IPS-11a (cell line): ENCODE data around the gene CLDN14.
"Not testable (repeated sequence)": the region's sequence is repeated elsewhere in the genome, so short reads cannot be mapped to it uniquely, and the experiment has no call there.

ENCODE experiments used
- H3K4me3 ChIP-seq: one replicate; pipeline ENCODE4 v1.5.1; 2013; ENCODE audit warnings: low read depth, low read length, control low read depth

Gene CLDN14

GRCh38 chr21:36502365-36502764 lies 22.4 kb upstream of the CLDN14 start:
- H3K4me3 ChIP-seq = no peak overlapping the region

DNA sequence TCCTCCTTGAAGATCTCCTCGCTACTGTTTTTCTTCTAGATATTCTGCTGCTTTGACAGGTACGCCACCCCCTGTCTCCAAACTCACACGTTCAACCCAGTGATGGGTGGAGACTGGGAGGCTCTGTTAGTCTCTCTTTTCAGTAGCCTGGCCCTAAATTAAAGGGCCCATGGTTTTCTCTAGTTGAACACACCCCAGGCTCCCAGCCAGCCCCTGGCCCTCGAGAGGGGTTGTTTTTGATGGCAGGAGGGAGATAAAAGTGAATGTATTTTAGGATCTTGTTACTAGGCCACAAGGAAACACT lies 21.6 kb upstream of the CLDN14 start:
- H3K4me3 ChIP-seq = no peak overlapping the region

DNA sequence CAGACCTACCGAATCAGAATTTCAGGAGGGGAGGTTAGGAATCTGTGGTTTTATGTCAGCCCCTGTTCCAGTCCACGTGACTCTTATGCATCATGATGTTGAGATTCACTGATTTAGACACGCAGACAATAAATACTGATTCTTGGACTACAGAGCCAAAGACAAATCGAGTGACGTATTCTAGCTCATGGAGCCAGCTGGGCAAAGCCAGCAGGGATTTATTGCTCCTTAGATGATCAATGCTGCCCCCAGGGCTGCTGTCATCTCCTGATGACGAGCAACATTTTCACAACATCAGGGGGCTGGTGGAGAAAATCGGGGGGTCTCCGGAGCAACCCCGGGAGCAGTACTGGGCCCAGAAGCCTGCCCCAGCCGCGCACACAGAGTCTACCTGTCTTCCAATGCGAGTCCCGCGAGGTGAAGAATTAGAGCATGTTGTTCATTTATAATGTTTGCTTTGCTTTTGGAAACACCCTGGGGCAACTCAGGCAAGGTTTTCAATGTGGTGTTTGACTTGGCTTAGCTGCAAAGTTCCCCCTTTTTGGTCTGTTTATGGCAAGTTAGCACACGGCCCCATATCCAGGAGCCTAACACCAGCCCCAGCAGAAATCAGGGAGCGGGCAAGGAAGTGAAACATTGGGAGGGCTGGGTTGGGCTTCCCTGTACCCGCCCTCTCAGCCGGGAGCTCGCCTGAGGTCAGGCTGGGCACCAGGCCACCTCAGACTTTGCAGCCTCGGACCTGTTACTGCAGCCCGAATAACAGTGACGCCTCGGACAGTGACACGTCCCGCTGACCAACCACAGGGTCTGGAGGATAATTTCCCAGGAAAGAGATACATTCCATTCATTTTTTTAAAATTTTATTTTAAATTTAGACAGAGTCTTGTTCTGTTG lies 19.9 kb upstream of the CLDN14 start:
- H3K4me3 ChIP-seq = no peak overlapping the region

GRCh38 chr21:36494557-36494956 lies 14.6 kb upstream of the CLDN14 start:
- no peak overlapping the region for H3K4me3 ChIP-seq

DNA sequence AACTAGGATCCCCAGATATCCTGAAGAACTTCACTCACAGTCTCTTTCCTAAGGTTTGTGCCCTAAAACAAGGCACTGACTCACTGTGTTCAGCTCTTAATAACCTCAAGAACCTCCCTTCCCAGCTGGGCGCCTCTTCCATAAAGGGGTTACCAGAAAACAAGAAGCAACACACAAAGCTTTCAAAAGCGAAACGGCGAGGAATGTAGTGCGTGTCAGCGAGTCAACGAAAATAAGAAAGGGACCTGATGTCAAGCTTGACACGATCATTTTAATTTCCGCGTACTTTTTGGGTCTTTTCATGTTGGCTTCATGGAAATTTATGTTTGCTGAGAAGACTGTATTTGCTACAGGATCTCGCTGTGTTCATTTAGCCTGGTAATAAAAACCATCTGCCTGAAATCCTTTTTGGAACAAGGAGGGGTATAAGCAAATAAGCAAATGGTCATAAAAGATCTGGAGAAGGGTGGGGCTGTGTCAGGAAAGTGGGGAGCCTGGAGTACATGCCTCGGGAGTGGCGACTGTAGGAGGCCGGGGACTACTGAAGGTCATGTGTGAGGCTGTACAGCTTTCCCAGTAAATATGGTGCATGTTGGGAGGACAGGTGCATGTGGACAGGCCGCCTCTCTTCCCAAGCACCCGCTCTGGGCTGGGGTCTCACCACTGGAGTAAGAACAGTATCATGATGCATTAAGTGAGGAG lies 11.4 kb upstream of the CLDN14 start:
- H3K4me3 ChIP-seq = no peak overlapping the region

DNA sequence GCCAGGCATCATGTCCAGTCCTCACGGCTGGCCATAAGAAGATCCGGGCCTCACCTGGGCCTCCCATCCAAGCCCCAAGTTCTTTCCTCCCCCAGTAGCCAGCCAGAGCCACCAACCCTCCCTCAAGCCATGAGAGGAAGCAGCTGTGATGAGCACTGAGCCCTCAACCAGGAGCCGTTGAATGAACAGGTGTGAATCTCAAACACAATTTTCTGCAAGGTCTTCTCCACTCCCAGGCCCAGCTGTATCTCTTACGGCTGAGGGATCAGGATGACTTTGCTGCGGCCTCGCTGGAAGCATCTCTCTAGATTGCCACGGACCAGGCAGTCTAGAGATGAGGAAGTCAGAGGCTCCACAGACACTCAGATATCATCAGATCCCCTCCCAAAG lies 9.8 kb upstream of the CLDN14 start:
- H3K4me3 ChIP-seq = no peak overlapping the region

- no peak overlapping the region for H3K4me3 ChIP-seq
These were observed 9.3 kb upstream of the CLDN14 start for GRCh38 chr21:36489103-36489775.

GRCh38 chr21:36487641-36488307 lies 7.9 kb upstream of the CLDN14 start:
- no peak overlapping the region for H3K4me3 ChIP-seq

- H3K4me3 ChIP-seq = no peak overlapping the region
These were observed 6.3 kb upstream of the CLDN14 start for GRCh38 chr21:36486246-36486645.

DNA sequence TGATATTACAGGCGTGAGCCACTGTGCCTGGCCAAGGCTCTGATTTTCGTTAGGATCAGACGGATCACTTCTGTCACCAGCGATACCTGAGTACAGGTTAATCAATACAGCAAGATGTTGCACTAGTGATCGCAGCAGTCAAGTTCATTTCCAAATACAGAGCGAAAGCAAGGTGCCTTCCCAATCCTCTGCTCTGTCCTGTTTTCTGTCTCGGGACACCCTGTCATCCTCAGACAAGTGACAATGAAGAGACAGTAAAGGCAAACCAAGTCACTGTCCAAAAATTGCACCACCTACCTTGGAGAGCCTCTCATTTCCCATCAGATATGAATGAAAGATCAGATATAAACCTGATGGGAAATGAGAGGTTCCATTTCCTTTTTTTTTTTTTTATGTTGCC lies 5.6 kb upstream of the CLDN14 start:
- no peak overlapping the region for H3K4me3 ChIP-seq

DNA sequence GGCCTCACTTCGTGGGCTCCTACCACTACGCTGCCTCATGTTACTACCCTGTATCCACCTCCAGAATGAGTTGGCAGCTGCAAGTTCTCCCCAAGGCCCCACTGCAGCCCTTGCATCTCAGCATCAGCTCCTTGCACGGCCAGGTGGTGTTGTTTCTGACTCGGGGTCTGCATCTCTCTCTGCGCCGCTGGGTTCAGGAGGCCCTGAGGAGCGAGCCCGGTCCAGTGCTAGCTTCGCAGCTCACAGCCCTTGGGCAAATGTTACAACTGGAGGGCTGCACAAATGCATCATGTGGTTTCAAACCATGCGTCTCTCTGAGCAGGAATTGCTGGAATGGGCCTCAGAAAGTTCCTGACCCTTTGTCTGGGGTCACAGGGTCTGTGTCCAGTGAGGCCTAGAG lies 3.2 kb upstream of the CLDN14 start:
- no peak overlapping the region for H3K4me3 ChIP-seq

GRCh38 chr21:36482673-36483072 lies 2.8 kb upstream of the CLDN14 start:
- no peak overlapping the region for H3K4me3 ChIP-seq

- H3K4me3 ChIP-seq = no peak overlapping the region
These were observed 2.3 kb upstream of the CLDN14 start for GRCh38 chr21:36482181-36482580.

GRCh38 chr21:36481639-36482038 lies 1.7 kb upstream of the CLDN14 start:
- no peak overlapping the region for H3K4me3 ChIP-seq

GRCh38 chr21:36480618-36481017 lies 696 bp upstream of the CLDN14 start:
- no peak overlapping the region for H3K4me3 ChIP-seq

DNA sequence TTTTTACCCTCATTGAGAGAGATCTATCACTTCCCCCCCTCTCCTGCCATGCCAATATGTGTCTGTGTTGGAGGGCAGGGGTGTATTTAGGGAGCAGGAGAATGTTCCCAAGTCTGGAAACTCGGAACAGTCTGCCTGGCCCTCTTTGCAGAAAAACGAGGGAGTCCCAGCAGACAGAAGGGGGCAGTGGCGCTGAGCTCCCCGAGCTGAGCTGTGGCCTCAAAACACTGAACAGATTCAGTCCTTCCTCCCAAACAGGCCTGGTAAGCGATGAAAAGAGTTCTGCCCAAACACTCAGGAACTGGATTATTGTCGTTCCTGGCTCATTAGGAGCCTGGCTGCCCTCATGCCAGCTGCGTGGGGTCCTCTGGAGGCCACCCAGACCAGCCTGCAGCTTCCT lies 981 bp downstream of the CLDN14 start:
- no peak overlapping the region for H3K4me3 ChIP-seq

DNA sequence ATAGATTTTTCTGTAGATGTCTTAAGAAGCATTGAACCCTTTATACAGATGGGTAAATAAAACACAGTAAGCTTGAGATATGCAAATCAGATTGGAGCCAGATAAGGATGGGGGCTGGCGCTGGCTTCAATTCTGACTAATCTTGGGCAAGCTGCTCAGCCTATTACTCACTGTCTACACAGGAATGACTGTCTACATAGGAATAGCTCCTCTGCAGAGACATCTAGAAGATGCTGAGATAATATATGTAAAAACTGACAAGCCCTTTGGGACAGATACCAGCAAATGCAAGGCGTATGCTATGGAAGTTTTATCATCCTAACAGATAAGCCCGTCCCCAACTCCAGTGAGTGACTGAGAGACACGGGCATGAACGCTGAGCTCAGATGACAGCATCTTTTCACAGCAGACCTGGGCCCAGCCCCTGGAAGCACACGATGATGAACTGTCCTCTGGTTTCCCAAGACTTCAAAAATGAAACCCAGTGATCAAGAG lies 1.7 kb downstream of the CLDN14 start:
- no peak overlapping the region for H3K4me3 ChIP-seq

- H3K4me3 ChIP-seq = no peak overlapping the region
These were observed 2.4 kb downstream of the CLDN14 start for GRCh38 chr21:36477559-36477958.

DNA sequence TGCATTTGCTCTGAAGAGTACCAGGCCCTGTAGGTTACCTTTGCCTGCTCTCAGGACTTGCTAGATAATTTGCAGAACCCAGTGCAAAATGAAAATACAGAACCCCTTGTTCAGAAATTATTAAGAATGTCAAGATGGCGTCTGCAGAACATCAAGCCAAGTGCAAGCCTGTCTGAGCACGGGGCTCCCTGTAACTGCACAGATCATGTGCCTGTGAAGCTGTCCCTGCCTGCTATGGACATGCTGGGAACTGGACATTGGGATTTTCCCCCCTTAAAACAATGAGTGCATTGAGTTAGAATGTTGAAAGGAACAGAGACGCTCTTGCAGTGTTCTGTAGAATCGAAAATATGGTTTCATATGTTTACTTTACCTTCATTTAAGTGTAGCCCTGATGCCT lies 2.9 kb downstream of the CLDN14 start:
- H3K4me3 ChIP-seq = no peak overlapping the region

GRCh38 chr21:36476541-36476940 lies 3.4 kb downstream of the CLDN14 start:
- H3K4me3 ChIP-seq = not testable (repeated sequence)

DNA sequence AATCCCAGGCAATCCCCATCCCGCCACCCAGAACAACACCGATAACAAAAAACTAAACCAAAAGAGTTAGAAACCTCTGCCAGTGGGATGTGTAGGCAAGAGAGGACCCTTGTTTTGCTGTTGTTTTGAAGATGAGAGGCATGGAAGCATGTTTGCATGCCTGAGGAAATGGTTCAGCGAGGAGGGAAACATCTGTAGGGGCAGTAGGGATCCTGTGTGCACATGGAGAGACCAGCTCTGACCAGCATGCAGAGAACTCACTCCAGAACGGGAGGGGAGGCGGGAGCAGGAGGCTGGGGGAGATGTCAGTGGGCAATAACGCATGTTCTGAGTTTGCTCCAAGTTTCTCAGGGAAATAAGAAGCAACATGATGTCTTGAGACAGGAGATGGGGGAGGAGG lies 5.3 kb downstream of the CLDN14 start:
- H3K4me3 ChIP-seq = no peak overlapping the region
